Fibroblast of lung (primary cell): Measurements from ENCODE around the gene SLC28A1. TPM values are rescaled to one million over a fixed set of nuclear protein-coding genes. Genes with fewer than 3 reads are reported as not detected.

Experiments used
- DNase-seq, 2 donors: peaks; one replicate each; pipeline versions ENCODE4 v3.0.0 to v3.0.0-alpha.2; 2010; ENCODE audit warnings: low read depth in 2 of 2
- H2AFZ ChIP-seq: 2 replicates; pipeline ENCODE4 v1.5.1; 2012; ENCODE audit warnings: low read length, control low read depth, inconsistent platforms
- H3K27ac ChIP-seq: 2 replicates; pipeline ENCODE4 v1.5.1; 2011; ENCODE audit warnings: low read length, control low read depth; ENCODE audit not compliant: insufficient read depth
- H3K27me3 ChIP-seq: 2 replicates; pipeline ENCODE4 v1.5.1; 2011; ENCODE audit warnings: mild to moderate bottlenecking, low read length; ENCODE audit not compliant: control insufficient read depth, insufficient read depth
- H3K36me3 ChIP-seq: 2 replicates; pipeline ENCODE4 v1.5.1; 2011; ENCODE audit warnings: low read length; ENCODE audit not compliant: control insufficient read depth, insufficient read depth
- H3K4me1 ChIP-seq: 2 replicates; pipeline ENCODE4 v1.5.1; 2011; ENCODE audit warnings: low read length; ENCODE audit not compliant: control insufficient read depth, insufficient read depth; ENCODE audit errors: extremely low read depth
- H3K4me2 ChIP-seq: 2 replicates; pipeline ENCODE4 v1.5.1; 2011; ENCODE audit warnings: low read length, control low read depth; ENCODE audit not compliant: insufficient read depth; ENCODE audit errors: extremely low read depth
- H3K4me3 ChIP-seq, 4 experiments: fragments of 200-600 bp in 1 of 4; sonication (generic) in 1 of 4; replicated peaks in 1 of 4; 2 replicates each; pipeline ENCODE4 v1.5.1; 2011 to 2016; ENCODE audit warnings: low read length in 4 of 4, low read depth in 3 of 4, mild to moderate bottlenecking in 3 of 4, control low read depth in 2 of 4, inconsistent platforms in 1 of 4, mixed read lengths in 1 of 4; ENCODE audit not compliant: insufficient read depth in 1 of 4; ENCODE audit errors: control extremely low read depth in 1 of 4
- H3K79me2 ChIP-seq: 2 replicates; pipeline ENCODE4 v1.5.1; 2012; ENCODE audit warnings: mild to moderate bottlenecking, low read length, inconsistent platforms; ENCODE audit not compliant: control insufficient read depth, insufficient read depth
- H3K9ac ChIP-seq: 2 replicates; pipeline ENCODE4 v1.5.1; 2011; ENCODE audit warnings: mild to moderate bottlenecking, low read length, control low read depth; ENCODE audit not compliant: insufficient read depth
- H3K9me3 ChIP-seq: 2 replicates; pipeline ENCODE4 v1.5.1; 2012; ENCODE audit warnings: low read depth, low read length; ENCODE audit not compliant: control insufficient read depth, insufficient read depth
- H4K20me1 ChIP-seq: 2 replicates; pipeline ENCODE4 v1.5.1; 2011; ENCODE audit warnings: low read length; ENCODE audit not compliant: control insufficient read depth, insufficient read depth; ENCODE audit errors: extremely low read depth
- CTCF ChIP-seq, 2 donors: IDR thresholded peaks in 1 of 2; conservative IDR thresholded peaks in 1 of 2; 1 replicate in 1 of 2; 2 replicates in 1 of 2; pipeline ENCODE4 v1.5.1; 2011 to 2012; ENCODE audit warnings: low read length in 2 of 2, control low read depth in 1 of 2, inconsistent platforms in 1 of 2, low read depth in 1 of 2, mild to moderate bottlenecking in 1 of 2
- EZH2 ChIP-seq: IDR thresholded peaks from 2 replicates; pipeline ENCODE4 v1.5.1; 2012; ENCODE audit warnings: low read length, control low read depth, mild to moderate bottlenecking; ENCODE audit errors: missing control alignments
- polyA plus RNA-seq, 2 donors: library from polyadenylated mRNA; depleted of rRNA in 1 of 2; stranded (reverse) in 1 of 2; unstranded in 1 of 2; fragments of >200 nt; gene quantifications; 2 replicates each; pipeline ENCODE4 v1.2.1, GENCODE V29; 2011 to 2012; ENCODE audit warnings: missing spikeins in 1 of 2
- total RNA-seq: library from RNA; depleted of rRNA; stranded (reverse); fragments of >200 nt; gene quantifications from 2 replicates; pipeline ENCODE4 v1.2.1, GENCODE V29; 2014

SLC28A1 gene
- total and polyA plus RNA-seq, 2 donors (not counting 1 experiment from before 2014, with no cell fraction given), result not detected

- DNase-seq, result no peak
- no peak overlapping the region for H3K9ac ChIP-seq
- no peaks in the 10 kb centered on the region for H3K79me2 ChIP-seq
- no peaks in the 10 kb centered on the region for H3K4me1 ChIP-seq
- H4K20me1 ChIP-seq, result no peaks in the 10 kb centered on the region
- TF ChIP-seq EZH2 (no peak), CTCF (conservative IDR thresholded peaks at IDR 0.05 in 1 of 2, IDR thresholded peaks at IDR 0.05 in 1 of 2; ENCODE audit: low read depth in 1 of 2, low read length in 2 of 2) (no peak)
- H3K4me2 ChIP-seq, result no peak overlapping the region
- no peak overlapping the region for H2AFZ ChIP-seq
- no peaks in the 10 kb centered on the region for H3K27me3 ChIP-seq
- no peaks in the 10 kb centered on the region for H3K36me3 ChIP-seq
- no peaks in the 10 kb centered on the region for H3K9me3 ChIP-seq
- H3K4me3 ChIP-seq, result no peak overlapping the region
- no peak overlapping the region for H3K27ac ChIP-seq
Observed at GRCh38 chr15:84858231-84858630, 26.2 kb upstream of the SLC28A1 start.

GRCh38 chr15:84859144-84859543 is 25.3 kb upstream of the SLC28A1 start:
- Histone ChIP-seq H3K4me3 (no peak overlapping the region), H3K4me1 (no peaks in the 10 kb centered on the region), H3K4me2 (no peak overlapping the region), H4K20me1 (no peaks in the 10 kb centered on the region), H3K9ac (no peak overlapping the region), H3K27me3 (no peaks in the 10 kb centered on the region), H3K36me3 (no peaks in the 10 kb centered on the region), H3K27ac (no peak overlapping the region), H2AFZ (no peak overlapping the region), H3K9me3 (no peaks in the 10 kb centered on the region), H3K79me2 (no peaks in the 10 kb centered on the region)
- TF ChIP-seq EZH2 (no peak), CTCF (conservative IDR thresholded peaks at IDR 0.05 in 1 of 2, IDR thresholded peaks at IDR 0.05 in 1 of 2; ENCODE audit: low read depth in 1 of 2, low read length in 2 of 2) (no peak)
- DNase-seq, result no peak

- no peaks in the 10 kb centered on the region for H3K36me3 ChIP-seq
- H3K4me3 ChIP-seq, result no peak overlapping the region
- H3K79me2 ChIP-seq, result no peaks in the 10 kb centered on the region
- no peak for DNase-seq
- H3K27ac ChIP-seq, result no peak overlapping the region
- H4K20me1 ChIP-seq, result no peaks in the 10 kb centered on the region
- no peak overlapping the region for H3K4me2 ChIP-seq
- H3K4me1 ChIP-seq, result no peaks in the 10 kb centered on the region
- no peak overlapping the region for H2AFZ ChIP-seq
- H3K9ac ChIP-seq, result no peak overlapping the region
- TF ChIP-seq CTCF (conservative IDR thresholded peaks at IDR 0.05 in 1 of 2, IDR thresholded peaks at IDR 0.05 in 1 of 2; ENCODE audit: low read depth in 1 of 2, low read length in 2 of 2), result no peak
- H3K9me3 ChIP-seq, result no peaks in the 10 kb centered on the region
- no peaks in the 10 kb centered on the region for H3K27me3 ChIP-seq
Observed at GRCh38 chr15:84859651-84860050, 24.8 kb upstream of the SLC28A1 start.
